ENCODE results near the gene OBI1. TPM values are rescaled to one million over a fixed set of nuclear protein-coding genes. Genes with fewer than 3 reads are reported as not detected.
A peak's percentile ranks its signal among the peaks of the same experiment; 100 is the strongest.

OBI1 gene
- total and polyA plus RNA-seq, 10 of the 15 experiments (the other 5 are each of a cell fraction or from before 2014, with no cell fraction given): 15.5 to 34.2 (median 22.0) TPM

GRCh38 chr13:78658630-78659449, at the start of gene OBI1 (continued):
- TF ChIP-seq PKNOX1 (IDR thresholded peaks at IDR 0.05) (peak; percentile 42; the same call in 1 of the 2 replicates), NFYB (IDR thresholded peaks at IDR 0.05; ENCODE audit: insufficient read depth, low read depth, low read length) (no peak), ASH2L (IDR thresholded peaks at IDR 0.05; ENCODE audit: borderline replicate concordance, low read depth) (no peak), NFXL1 (IDR thresholded peaks at IDR 0.05; ENCODE audit: borderline replicate concordance) (no peak), IKZF1 (conservative IDR thresholded peaks at IDR 0.05) (peak; percentile 54), BMI1 (IDR thresholded peaks at IDR 0.05; ENCODE audit: borderline replicate concordance) (no peak), BHLHE40 (IDR thresholded peaks at IDR 0.05; ENCODE audit: borderline replicate concordance in 1 of 2, low read depth in 2 of 2, low read length in 1 of 2) (peak; percentile 92 to 96), SIX5 (IDR thresholded peaks at IDR 0.05; ENCODE audit: low read depth, low read length, severe bottlenecking) (no peak), POLR2AphosphoS2 (IDR thresholded peaks at IDR 0.05; ENCODE audit: low read depth, low read length) (peak; percentile 74; the same call in 1 of the 2 replicates), RUNX3 (IDR thresholded peaks at IDR 0.05; ENCODE audit: low read length) (peak; percentile 32; the same call in 1 of the 2 replicates)

- Histone ChIP-seq H3K36me3 (ENCODE audit: control insufficient read depth in 2 of 2, insufficient read depth in 2 of 2, low read length in 1 of 2) (no peaks in the 10 kb centered on the region), H2AFZ (ENCODE audit: control insufficient read depth, low read depth, low read length) (no peak overlapping the region), H3K9me3 (replicated peaks; ENCODE audit: control insufficient read depth, insufficient read depth, low read length) (no peaks in the 10 kb centered on the region), H3K9ac (ENCODE audit: control insufficient read depth, insufficient read depth, low read length) (no peak overlapping the region), H3K79me2 (ENCODE audit: control insufficient read depth, insufficient read depth, low read length) (no peaks in the 10 kb centered on the region), H3K4me2 (ENCODE audit: control insufficient read depth, insufficient read depth) (no peak overlapping the region), H4K20me1 (ENCODE audit: control insufficient read depth, insufficient read depth) (no peaks in the 10 kb centered on the region), H3K27ac (ENCODE audit: control insufficient read depth, insufficient read depth) (no peak overlapping the region), H3K4me3 (no peak overlapping the region), H3K4me1 (ENCODE audit: control insufficient read depth, insufficient read depth, low read length) (no peaks in the 10 kb centered on the region), H3K27me3 (replicated peaks in 1 of 2; ENCODE audit: control insufficient read depth in 2 of 2, insufficient read depth in 2 of 2, low read length in 1 of 2) (no peaks in the 10 kb centered on the region)
- intact Hi-C loops (cut with micrococcal nuclease; ENCODE audit: unreplicated experiment): no loop called here
- FAIRE-seq (no peak), DNase-seq (ENCODE audit: low read depth, low spot score) (no peak), ATAC-seq (no peak)
- SMC1A ChIA-PET (ENCODE audit: uncharacterized antibody, unreplicated experiment): no interaction called here
- in situ Hi-C loops (cut with MboI): no loop called here
- CTCF ChIA-PET: no interaction called here
- RAD21 ChIA-PET (ENCODE audit: unreplicated experiment): no interaction called here
- WGBS (ENCODE audit: insufficient coverage, insufficient replicate concordance, low lambda C conversion rate, missing lambda C conversion rate): 0% methylated on average over 1 of the region's 1 CpG
- POLR2A ChIA-PET: no interaction called here
- no TSS peak for BruUV-seq (replicated peaks)
- TF ChIP-seq EP300 (IDR thresholded peaks at IDR 0.05; ENCODE audit: borderline replicate concordance in 1 of 2, control insufficient read depth in 1 of 2, low read depth in 2 of 2, low read length in 2 of 2): no peak
- TF ChIP-seq CBX5 (IDR thresholded peaks at IDR 0.05; ENCODE audit: low read depth): no peak
- no peak for TF ChIP-seq CUX1 (IDR thresholded peaks at IDR 0.05; ENCODE audit: insufficient replicate concordance, low read depth, low read length)
- no peak for TF ChIP-seq CREM (IDR thresholded peaks at IDR 0.05; ENCODE audit: low read depth)
- no peak for TF ChIP-seq TCF12 (IDR thresholded peaks at IDR 0.05; ENCODE audit: low read depth, low read length)
- no peak for TF ChIP-seq KDM1A (IDR thresholded peaks at IDR 0.05; ENCODE audit: borderline replicate concordance)
Observed at GRCh38 chr13:78701383-78701782, 42.4 kb upstream of the OBI1 start.
